ENCODE measurements around the gene PTPRU. TPM values are rescaled to one million over a fixed set of nuclear protein-coding genes. Genes with fewer than 3 reads are reported as not detected.

Gene PTPRU
- total RNA-seq, 4 donors from 2014 or later = 12.9 to 17.9 (median 14.7) TPM

DNA sequence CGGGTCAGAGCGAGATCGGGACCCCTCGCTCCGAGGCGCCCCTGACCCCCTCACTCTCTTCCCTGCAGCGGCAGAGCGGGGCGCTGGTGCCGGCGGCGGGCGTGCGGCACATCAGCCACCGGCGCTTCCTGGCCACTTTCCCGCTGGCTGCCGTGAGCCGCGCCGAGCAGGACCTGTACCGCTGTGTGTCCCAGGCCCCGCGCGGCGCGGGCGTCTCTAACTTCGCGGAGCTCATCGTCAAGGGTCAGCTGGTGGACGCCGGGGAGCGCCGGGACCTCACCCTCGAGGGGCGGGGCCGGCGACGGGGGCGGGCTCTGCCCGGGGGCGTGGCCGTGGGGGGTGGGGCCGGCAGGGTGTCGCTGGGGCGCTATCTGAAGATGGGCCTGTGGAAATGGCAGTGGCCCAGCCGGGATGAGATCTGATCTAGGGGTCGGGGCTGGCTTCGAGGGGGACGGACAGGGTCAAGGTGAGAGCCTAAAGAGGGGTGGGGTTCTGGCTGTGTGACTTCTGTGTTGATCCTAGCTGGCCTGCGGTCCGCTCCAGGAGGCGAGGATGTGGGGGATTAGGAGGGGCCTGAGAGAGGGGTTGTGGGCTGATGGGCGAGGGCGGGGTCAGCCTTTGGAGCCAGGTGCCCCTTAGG lies 23.6 kb downstream of the PTPRU start:
- TF ChIP-seq CTCF (IDR thresholded peaks at IDR 0.05; ENCODE audit: low read depth) = no peak

DNA sequence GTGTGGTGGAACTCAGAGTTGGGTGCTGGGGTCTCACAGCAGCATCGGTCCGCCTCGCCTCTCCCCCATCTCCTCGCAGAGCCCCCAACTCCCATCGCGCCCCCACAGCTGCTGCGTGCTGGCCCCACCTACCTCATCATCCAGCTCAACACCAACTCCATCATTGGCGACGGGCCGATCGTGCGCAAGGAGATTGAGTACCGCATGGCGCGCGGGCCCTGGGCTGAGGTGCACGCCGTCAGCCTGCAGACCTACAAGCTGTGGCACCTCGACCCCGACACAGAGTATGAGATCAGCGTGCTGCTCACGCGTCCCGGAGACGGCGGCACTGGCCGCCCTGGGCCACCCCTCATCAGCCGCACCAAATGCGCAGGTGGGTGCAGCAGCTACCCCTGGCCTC lies 24.2 kb downstream of the PTPRU start:
- TF ChIP-seq CTCF (IDR thresholded peaks at IDR 0.05; ENCODE audit: low read depth) = no peak

- no peak for TF ChIP-seq CTCF (IDR thresholded peaks at IDR 0.05; ENCODE audit: low read depth)
Observed at GRCh38 chr1:29264773-29265389, 28.6 kb downstream of the PTPRU start.

- no peak for TF ChIP-seq CTCF (IDR thresholded peaks at IDR 0.05; ENCODE audit: low read depth)
Observed at GRCh38 chr1:29266912-29267311, 30.6 kb downstream of the PTPRU start.

DNA sequence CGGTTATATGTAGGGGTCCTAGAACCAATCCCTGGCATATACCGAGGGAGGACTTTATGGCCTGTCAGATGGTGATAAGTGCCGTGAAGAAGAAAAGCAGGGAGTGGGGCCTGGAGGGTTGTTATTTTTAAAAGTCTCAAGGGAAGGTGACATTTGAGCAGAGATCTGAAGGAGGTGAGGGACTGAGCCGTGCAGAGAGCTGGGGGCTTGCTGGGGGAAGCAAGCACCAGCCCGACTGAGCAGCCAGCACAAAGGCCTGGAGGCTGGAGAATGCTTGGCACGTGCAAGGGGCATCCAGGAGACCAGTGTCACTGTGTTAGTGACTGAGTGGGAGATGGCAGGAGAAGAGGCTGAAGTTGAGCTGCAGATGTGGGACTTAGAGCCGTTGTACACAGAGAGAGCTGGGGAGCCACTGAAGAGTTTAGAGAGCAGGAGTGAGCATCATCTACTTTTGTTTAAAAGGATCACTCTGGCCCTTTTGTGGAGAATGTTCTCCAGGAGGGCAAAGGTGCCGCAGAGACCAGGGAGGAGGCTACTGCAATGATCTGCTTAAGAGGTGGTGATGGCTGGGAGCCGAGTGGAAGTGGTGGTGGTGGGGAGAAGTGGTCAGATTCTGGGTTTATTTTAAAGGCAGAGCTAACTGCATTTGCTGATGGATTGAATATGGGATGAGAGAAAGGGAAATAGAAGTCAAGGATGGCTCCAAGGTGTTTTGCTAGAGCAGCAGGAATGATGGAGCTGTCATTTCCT lies 31.2 kb downstream of the PTPRU start:
- TF ChIP-seq CTCF (IDR thresholded peaks at IDR 0.05; ENCODE audit: low read depth) = no peak

DNA sequence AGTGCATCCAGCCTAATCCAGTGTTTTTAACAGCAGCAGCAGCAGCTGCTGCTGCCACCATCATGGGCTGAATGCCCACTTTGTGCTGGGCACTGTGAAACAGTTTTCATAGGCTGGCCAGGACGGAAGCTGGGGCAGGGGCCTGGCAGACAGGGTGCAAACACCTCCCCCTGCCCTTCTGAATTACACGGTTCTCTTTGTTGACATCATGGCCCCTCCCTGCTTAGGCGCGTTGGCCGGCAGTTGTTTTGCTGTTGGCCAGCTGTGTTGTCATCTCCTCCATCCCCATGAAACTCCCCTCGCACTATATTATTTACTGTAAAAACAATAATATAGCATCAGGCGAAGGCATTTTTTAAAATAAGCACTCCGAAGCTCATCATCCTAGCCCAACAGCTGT lies 33.1 kb downstream of the PTPRU start:
- no peak for TF ChIP-seq CTCF (IDR thresholded peaks at IDR 0.05; ENCODE audit: low read depth)

GRCh38 chr1:29270929-29271521 lies 34.7 kb downstream of the PTPRU start:
- TF ChIP-seq CTCF (IDR thresholded peaks at IDR 0.05; ENCODE audit: low read depth) = no peak
